SK-N-SH (cell line): ENCODE results near the gene MAPK12. TPM values are rescaled to one million over a fixed set of nuclear protein-coding genes. Genes with fewer than 3 reads are reported as not detected.
A peak's percentile ranks its signal among the peaks of the same experiment; 100 is the strongest.

ENCODE experiments used
- CTCF ChIA-PET: fragments of 300-600, 350-600 bp; formaldehyde crosslinking; extraction: SDS; loops from one replicate; lab custom pipeline; 2021; lab: Yijun Ruan, JAX
- POLR2A ChIA-PET: fragments of 350-600 bp; sonication (Branson Sonifier 250); formaldehyde crosslinking; extraction: SDS; loops from one replicate; lab custom pipeline; 2020; ENCODE audit warnings: antibody characterized with exemption, inconsistent platforms; lab: Yijun Ruan, JAX
- DNase-seq: peaks from one replicate; pipeline ENCODE4 v3.0.0; 2012
- H2AFZ ChIP-seq: fragments of 200-600 bp; sonication (generic); 2 replicates; pipeline ENCODE4 v1.8.1; 2016; ENCODE audit warnings: antibody characterized with exemption, mild to moderate bottlenecking, low read depth
- H3F3A ChIP-seq: fragments of 200-600 bp; sonication (generic); replicated peaks from 2 replicates; pipeline ENCODE3; 2016; ENCODE audit warnings: antibody characterized with exemption, mild to moderate bottlenecking; ENCODE audit not compliant: insufficient read depth
- H3K27ac ChIP-seq, 2 experiments: fragments of 200-500 bp in 1 of 2; fragments of 200-600 bp in 1 of 2; sonication (Bioruptor generic) in 1 of 2; sonication (generic), shearing (Covaris generic) in 1 of 2; 2 replicates each; pipeline versions ENCODE4 v1.5.1 to v1.6.1; 2014 to 2016; ENCODE audit warnings: low read depth in 2 of 2, inconsistent platforms in 1 of 2, low read length in 1 of 2, mild to moderate bottlenecking in 1 of 2, mixed read lengths in 1 of 2
- H3K27me3 ChIP-seq: fragments of 200-600 bp; sonication (generic), shearing (Covaris generic); 2 replicates; pipeline ENCODE4 v1.6.1; 2016; ENCODE audit warnings: mixed run types; ENCODE audit not compliant: insufficient read depth
- H3K36me3 ChIP-seq, 2 experiments: fragments of 200-500 bp in 1 of 2; fragments of 200-600 bp in 1 of 2; sonication (Bioruptor generic) in 1 of 2; sonication (generic) in 1 of 2; replicated peaks in 1 of 2; 2 replicates each; pipeline versions ENCODE3 to v1.5.1; 2014 to 2016; ENCODE audit warnings: low read length in 1 of 2, mild to moderate bottlenecking in 1 of 2; ENCODE audit not compliant: insufficient read depth in 2 of 2, control insufficient read depth in 1 of 2
- H3K4me1 ChIP-seq, 2 experiments: fragments of 200-500 bp in 1 of 2; fragments of 200-600 bp in 1 of 2; sonication (Bioruptor generic) in 1 of 2; sonication (generic), shearing (Covaris generic) in 1 of 2; 2 replicates each; pipeline versions ENCODE4 v1.5.1 to v1.6.1; 2014 to 2016; ENCODE audit warnings: low read depth in 1 of 2, low read length in 1 of 2, mixed run types in 1 of 2; ENCODE audit not compliant: insufficient read depth in 2 of 2, control insufficient read depth in 1 of 2
- H3K4me2 ChIP-seq: fragments of 200-600 bp; sonication (generic), shearing (Covaris generic); 2 replicates; pipeline ENCODE4 v1.6.1; 2017; ENCODE audit warnings: mixed run types
- H3K4me3 ChIP-seq, 2 experiments: fragments of 200-500 bp in 1 of 2; fragments of 200-600 bp in 1 of 2; sonication (Bioruptor generic) in 1 of 2; sonication (generic), shearing (Covaris generic) in 1 of 2; 2 replicates each; pipeline versions ENCODE4 v1.5.1 to v1.8.1; 2014 to 2016; ENCODE audit warnings: low read depth in 2 of 2, inconsistent platforms in 1 of 2, low read length in 1 of 2, mild to moderate bottlenecking in 1 of 2, mixed read lengths in 1 of 2, moderate library complexity in 1 of 2
- H3K79me2 ChIP-seq: fragments of 200-600 bp; sonication (generic); 2 replicates; pipeline ENCODE4 v1.8.1; 2017; ENCODE audit warnings: mild to moderate bottlenecking; ENCODE audit not compliant: insufficient read depth
- H3K9ac ChIP-seq: fragments of 200-600 bp; sonication (generic); 2 replicates; pipeline ENCODE4 v1.6.1; 2017; ENCODE audit warnings: mixed run types
- H3K9me2 ChIP-seq: fragments of 200-600 bp; sonication (generic); 2 replicates; pipeline ENCODE4 v1.6.1; 2017; ENCODE audit warnings: mixed run types
- H3K9me3 ChIP-seq: fragments of 200-600 bp; sonication (generic); 2 replicates; pipeline ENCODE4 v1.6.1; 2017; ENCODE audit warnings: mixed run types, mild to moderate bottlenecking, moderate library complexity
- H4K20me1 ChIP-seq: fragments of 200-600 bp; sonication (generic); 2 replicates; pipeline ENCODE4 v1.6.1; 2017; ENCODE audit warnings: mild to moderate bottlenecking, mixed run types; ENCODE audit not compliant: insufficient read depth
- ELF1 ChIP-seq: IDR thresholded peaks from 2 replicates; pipeline ENCODE4 v1.4.0; 2012
- EP300 ChIP-seq, 2 experiments: IDR thresholded peaks; 2 replicates each; pipeline versions ENCODE4 v1.4.0 to v1.6.1; 2012; ENCODE audit warnings: borderline replicate concordance in 1 of 2, low read depth in 1 of 2, low read length in 1 of 2
- GATA2 ChIP-seq: sonication (generic); formaldehyde crosslinking; IDR thresholded peaks from 2 replicates; pipeline ENCODE4 v1.5.0; 2020; ENCODE audit warnings: mild to moderate bottlenecking, missing genetic modification reagents
- JUND ChIP-seq: IDR thresholded peaks from 2 replicates; pipeline ENCODE4 v1.4.0; 2012
- NFIC ChIP-seq: IDR thresholded peaks from 2 replicates; pipeline ENCODE4 v1.4.0; 2012; ENCODE audit warnings: borderline replicate concordance
- POLR2AphosphoS5 ChIP-seq: IDR thresholded peaks from 2 replicates; pipeline ENCODE4 v1.6.1; 2012; ENCODE audit warnings: low read depth, low read length
- RCOR1 ChIP-seq: fragments of 150-350 bp; IDR thresholded peaks from 2 replicates; pipeline ENCODE4 v1.6.1; 2017; ENCODE audit warnings: antibody characterized with exemption, low read length
- RXRA ChIP-seq: IDR thresholded peaks from 2 replicates; pipeline ENCODE4 v1.4.0; 2012; ENCODE audit warnings: low read depth, mild to moderate bottlenecking, borderline replicate concordance
- WGBS: methylation state at CpG from one replicate; pipeline ENCODE4 v1.1.6; 2017; ENCODE audit warnings: low lambda C conversion rate; 5-methylcytosine and 5-hydroxymethylcytosine counted together
- polyA plus RNA-seq, 3 experiments: library from polyadenylated mRNA; depleted of rRNA; stranded (reverse); fragments of >200 nt; gene quantifications; 2 replicates each; pipeline ENCODE4 v1.2.3, GENCODE V29; 2012
- TF ChIP-seq, protein P1 (sequence below): fragments of 150-350 bp; IDR thresholded peaks from 2 replicates; pipeline ENCODE4 v1.6.1; 2016; ENCODE audit warnings: mild to moderate bottlenecking, low read depth, low read length
- TF ChIP-seq, protein P2 (sequence below): IDR thresholded peaks from 2 replicates; pipeline ENCODE4 v1.6.1; 2012; ENCODE audit warnings: mild to moderate bottlenecking, low read depth, low read length, moderate library complexity
- TF ChIP-seq, protein P3 (sequence below): IDR thresholded peaks from 2 replicates; pipeline ENCODE4; 2012
- TF ChIP-seq, protein P4 (sequence below): fragments of 150-350 bp; IDR thresholded peaks from 2 replicates; pipeline ENCODE4 v1.6.1; 2017; ENCODE audit warnings: antibody characterized with exemption, low read length, low read depth, borderline replicate concordance
- TF ChIP-seq, protein P5 (sequence below): IDR thresholded peaks from 2 replicates; pipeline ENCODE4 v1.4.0; 2012; ENCODE audit warnings: low read depth, borderline replicate concordance

The MAPK12 gene
- polyA plus RNA-seq, 1 of the 3 experiments (the other 2 are of a cell fraction) = 118 TPM

DNA sequence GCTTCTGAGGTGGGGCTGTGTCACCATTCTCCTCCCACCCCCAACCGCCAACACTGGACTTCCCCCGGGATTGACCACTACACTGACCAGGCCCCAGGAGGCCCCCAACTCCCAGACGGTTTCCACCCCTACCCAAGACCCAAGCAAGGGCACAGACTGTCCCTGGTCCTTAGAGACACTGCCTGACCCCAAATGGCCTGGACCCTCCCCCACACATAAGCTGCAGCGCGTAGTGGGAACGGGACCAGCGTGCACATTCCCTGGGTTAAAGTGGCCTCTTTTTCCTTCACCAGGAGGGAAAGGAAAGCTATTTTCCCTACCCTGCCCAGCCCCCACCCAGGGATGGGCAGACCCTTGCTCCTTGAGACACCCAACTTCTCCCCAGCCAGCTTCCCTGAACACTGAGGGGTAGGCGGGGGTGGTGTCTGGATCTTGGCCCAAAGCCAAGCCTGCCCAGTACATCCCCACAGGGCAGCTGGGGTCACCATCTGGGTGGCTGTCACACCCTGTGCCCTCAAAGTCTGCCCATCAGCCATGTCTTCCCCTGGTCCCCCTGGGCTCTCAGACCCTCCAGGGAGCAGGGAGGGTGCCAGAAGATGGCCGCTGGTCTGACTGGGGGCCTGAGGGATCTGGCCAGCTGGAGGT, 1.6 kb upstream of the MAPK12 start:
- TF ChIP-seq RCOR1 = no peak
- peak; percentile 66 for TF ChIP-seq NFIC
- DNase-seq = peak; percentile 68

DNA sequence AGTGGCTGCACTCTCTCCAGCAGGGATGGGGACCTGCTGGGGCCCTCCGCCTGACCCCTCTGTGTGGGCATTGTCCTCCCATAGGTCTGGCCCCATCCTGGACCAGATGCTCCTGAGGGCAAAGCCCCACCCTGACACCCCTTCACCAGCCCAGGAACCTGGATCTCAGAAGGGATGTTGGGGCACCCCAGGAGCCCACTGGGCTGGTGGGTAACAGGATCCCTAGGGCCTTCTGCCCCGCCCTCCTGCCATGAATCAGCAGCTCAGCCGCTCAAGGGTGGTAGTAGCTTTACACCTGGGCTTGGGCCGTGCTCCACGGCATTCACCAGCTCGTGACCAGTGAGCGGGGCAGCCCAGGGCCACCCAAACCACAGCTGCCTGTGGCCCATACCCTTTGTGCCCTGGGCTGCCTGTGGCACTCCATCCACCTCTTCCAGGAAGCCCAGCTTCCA, 1.0 kb upstream of the MAPK12 start:
- Histone ChIP-seq H3K4me2 (peak overlapping the region; percentile 50), H3K79me2 (peaks cover 27% of the 10 kb centered on the region), H3K9ac (no peak overlapping the region), H3K27me3 (no peaks in the 10 kb centered on the region), H3K9me3 (no peaks in the 10 kb centered on the region), H2AFZ (no peak overlapping the region), H3F3A (peaks cover 3% of the 10 kb centered on the region), H3K4me1 (peaks cover 14 to 25% of the 10 kb centered on the region in 2 experiments; a peak in 2 of 4 replicates), H4K20me1 (no peaks in the 10 kb centered on the region), H3K9me2 (no peaks in the 10 kb centered on the region), H3K4me3 (no peak overlapping the region), H3K36me3 (peaks cover 0 to 11% of the 10 kb centered on the region in 2 experiments), H3K27ac (no peak overlapping the region; a peak in 1 of 4 replicates)
- CTCF ChIA-PET = interaction anchor here (3.3 to 4.9 kb wide), 5 partner anchors 9 to 79 kb away, joined by 13 to 34 read pairs (median 29); partner anchors contain the start of genes DENND6B and HDAC10
- DNase-seq = no peak
- POLR2A ChIA-PET = interaction anchor here (1.7 kb wide), 1 partner anchor 12 kb away, joined by 10 read pairs; the partner anchor contains the start of gene HDAC10
- no CpG with 5 or more reads among the region's 7 CpGs for WGBS
- TF ChIP-seq JUND = no peak
- no peak for TF ChIP-seq RCOR1
- TF ChIP-seq EP300 (IDR thresholded peaks at IDR 0.05; ENCODE audit: borderline replicate concordance in 1 of 2, low read depth in 1 of 2, low read length in 1 of 2) = no peak
- TF ChIP-seq, protein P1, sequence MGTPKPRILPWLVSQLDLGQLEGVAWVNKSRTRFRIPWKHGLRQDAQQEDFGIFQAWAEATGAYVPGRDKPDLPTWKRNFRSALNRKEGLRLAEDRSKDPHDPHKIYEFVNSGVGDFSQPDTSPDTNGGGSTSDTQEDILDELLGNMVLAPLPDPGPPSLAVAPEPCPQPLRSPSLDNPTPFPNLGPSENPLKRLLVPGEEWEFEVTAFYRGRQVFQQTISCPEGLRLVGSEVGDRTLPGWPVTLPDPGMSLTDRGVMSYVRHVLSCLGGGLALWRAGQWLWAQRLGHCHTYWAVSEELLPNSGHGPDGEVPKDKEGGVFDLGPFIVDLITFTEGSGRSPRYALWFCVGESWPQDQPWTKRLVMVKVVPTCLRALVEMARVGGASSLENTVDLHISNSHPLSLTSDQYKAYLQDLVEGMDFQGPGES = no peak
- TF ChIP-seq, protein P2, sequence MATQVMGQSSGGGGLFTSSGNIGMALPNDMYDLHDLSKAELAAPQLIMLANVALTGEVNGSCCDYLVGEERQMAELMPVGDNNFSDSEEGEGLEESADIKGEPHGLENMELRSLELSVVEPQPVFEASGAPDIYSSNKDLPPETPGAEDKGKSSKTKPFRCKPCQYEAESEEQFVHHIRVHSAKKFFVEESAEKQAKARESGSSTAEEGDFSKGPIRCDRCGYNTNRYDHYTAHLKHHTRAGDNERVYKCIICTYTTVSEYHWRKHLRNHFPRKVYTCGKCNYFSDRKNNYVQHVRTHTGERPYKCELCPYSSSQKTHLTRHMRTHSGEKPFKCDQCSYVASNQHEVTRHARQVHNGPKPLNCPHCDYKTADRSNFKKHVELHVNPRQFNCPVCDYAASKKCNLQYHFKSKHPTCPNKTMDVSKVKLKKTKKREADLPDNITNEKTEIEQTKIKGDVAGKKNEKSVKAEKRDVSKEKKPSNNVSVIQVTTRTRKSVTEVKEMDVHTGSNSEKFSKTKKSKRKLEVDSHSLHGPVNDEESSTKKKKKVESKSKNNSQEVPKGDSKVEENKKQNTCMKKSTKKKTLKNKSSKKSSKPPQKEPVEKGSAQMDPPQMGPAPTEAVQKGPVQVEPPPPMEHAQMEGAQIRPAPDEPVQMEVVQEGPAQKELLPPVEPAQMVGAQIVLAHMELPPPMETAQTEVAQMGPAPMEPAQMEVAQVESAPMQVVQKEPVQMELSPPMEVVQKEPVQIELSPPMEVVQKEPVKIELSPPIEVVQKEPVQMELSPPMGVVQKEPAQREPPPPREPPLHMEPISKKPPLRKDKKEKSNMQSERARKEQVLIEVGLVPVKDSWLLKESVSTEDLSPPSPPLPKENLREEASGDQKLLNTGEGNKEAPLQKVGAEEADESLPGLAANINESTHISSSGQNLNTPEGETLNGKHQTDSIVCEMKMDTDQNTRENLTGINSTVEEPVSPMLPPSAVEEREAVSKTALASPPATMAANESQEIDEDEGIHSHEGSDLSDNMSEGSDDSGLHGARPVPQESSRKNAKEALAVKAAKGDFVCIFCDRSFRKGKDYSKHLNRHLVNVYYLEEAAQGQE = no peak
- TF ChIP-seq, protein P3, sequence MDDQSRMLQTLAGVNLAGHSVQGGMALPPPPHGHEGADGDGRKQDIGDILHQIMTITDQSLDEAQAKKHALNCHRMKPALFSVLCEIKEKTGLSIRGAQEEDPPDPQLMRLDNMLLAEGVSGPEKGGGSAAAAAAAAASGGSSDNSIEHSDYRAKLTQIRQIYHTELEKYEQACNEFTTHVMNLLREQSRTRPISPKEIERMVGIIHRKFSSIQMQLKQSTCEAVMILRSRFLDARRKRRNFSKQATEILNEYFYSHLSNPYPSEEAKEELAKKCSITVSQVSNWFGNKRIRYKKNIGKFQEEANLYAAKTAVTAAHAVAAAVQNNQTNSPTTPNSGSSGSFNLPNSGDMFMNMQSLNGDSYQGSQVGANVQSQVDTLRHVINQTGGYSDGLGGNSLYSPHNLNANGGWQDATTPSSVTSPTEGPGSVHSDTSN = no peak
- TF ChIP-seq, protein P4, sequence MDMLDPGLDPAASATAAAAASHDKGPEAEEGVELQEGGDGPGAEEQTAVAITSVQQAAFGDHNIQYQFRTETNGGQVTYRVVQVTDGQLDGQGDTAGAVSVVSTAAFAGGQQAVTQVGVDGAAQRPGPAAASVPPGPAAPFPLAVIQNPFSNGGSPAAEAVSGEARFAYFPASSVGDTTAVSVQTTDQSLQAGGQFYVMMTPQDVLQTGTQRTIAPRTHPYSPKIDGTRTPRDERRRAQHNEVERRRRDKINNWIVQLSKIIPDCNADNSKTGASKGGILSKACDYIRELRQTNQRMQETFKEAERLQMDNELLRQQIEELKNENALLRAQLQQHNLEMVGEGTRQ = no peak
- TF ChIP-seq NFIC = no peak
- TF ChIP-seq, protein P5, sequence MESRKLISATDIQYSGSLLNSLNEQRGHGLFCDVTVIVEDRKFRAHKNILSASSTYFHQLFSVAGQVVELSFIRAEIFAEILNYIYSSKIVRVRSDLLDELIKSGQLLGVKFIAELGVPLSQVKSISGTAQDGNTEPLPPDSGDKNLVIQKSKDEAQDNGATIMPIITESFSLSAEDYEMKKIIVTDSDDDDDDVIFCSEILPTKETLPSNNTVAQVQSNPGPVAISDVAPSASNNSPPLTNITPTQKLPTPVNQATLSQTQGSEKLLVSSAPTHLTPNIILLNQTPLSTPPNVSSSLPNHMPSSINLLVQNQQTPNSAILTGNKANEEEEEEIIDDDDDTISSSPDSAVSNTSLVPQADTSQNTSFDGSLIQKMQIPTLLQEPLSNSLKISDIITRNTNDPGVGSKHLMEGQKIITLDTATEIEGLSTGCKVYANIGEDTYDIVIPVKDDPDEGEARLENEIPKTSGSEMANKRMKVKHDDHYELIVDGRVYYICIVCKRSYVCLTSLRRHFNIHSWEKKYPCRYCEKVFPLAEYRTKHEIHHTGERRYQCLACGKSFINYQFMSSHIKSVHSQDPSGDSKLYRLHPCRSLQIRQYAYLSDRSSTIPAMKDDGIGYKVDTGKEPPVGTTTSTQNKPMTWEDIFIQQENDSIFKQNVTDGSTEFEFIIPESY = no peak
- no peak for TF ChIP-seq RXRA
- no peak for TF ChIP-seq GATA2 (CRISPR knock-in tag)
- TF ChIP-seq ELF1 = no peak
- TF ChIP-seq POLR2AphosphoS5 = no peak

More for the DNA sequence above, 1.6 kb upstream of the MAPK12 start:
- Histone ChIP-seq H3K27me3 (no peaks in the 10 kb centered on the region), H3K9me3 (no peaks in the 10 kb centered on the region), H3K4me3 (no peak overlapping the region), H3K36me3 (peaks cover 0 to 9% of the 10 kb centered on the region in 2 experiments), H3K9me2 (no peaks in the 10 kb centered on the region), H3K79me2 (peaks cover 25% of the 10 kb centered on the region), H4K20me1 (no peaks in the 10 kb centered on the region), H3K9ac (no peak overlapping the region), H2AFZ (no peak overlapping the region), H3K27ac (no peak overlapping the region; a peak in 1 of 4 replicates), H3F3A (peaks cover 3% of the 10 kb centered on the region), H3K4me1 (peaks cover 14 to 25% of the 10 kb centered on the region in 2 experiments; a peak in 2 of 4 replicates), H3K4me2 (peak overlapping the region; percentile 50; the same call in 1 of the 2 replicates)
- ChIA-PET POLR2A (interaction anchor here (1.7 kb wide), 1 partner anchor 12 kb away, joined by 10 read pairs; the partner anchor contains the start of gene HDAC10), CTCF (interaction anchor here (3.3 to 11.4 kb wide), 6 partner anchors 9 to 79 kb away, joined by 13 to 72 read pairs (median 30); partner anchors contain the start of genes DENND6B and HDAC10)
- no CpG with 5 or more reads among the region's 9 CpGs for WGBS
